GM12878 (cell line): ENCODE data around the gene FAT1. TPM values are rescaled to one million over a fixed set of nuclear protein-coding genes. Genes with fewer than 3 reads are reported as not detected.

Experiments used
- ATAC-seq: fragments of 200-7000 bp; cut with Tn5 transposase; 3 replicates; pipeline ENCODE4 v1.9.1; 2020; ENCODE audit warnings: mild to moderate bottlenecking, moderate library complexity
- BruUV-seq: library from RNA; stranded (reverse); fragments of 400-500 nt; replicated peaks from 2 replicates; lab custom pipeline; 2021; lab: Mats Ljungman, UMichigan
- CTCF ChIA-PET: fragments of 300-600 bp; sonication (Branson Sonifier 250); formaldehyde crosslinking; extraction: SDS; loops from one replicate; lab custom pipeline; 2021; ENCODE audit warnings: inconsistent platforms; lab: Yijun Ruan, JAX
- POLR2A ChIA-PET: fragments of 350-600 bp; formaldehyde crosslinking; extraction: SDS; loops from one replicate; lab custom pipeline; 2021; ENCODE audit warnings: inconsistent platforms; lab: Charles Lee
- RAD21 ChIA-PET: fragments of 300-600 bp; sonication (Branson Sonifier 250); formaldehyde crosslinking; loops from one replicate; lab custom pipeline; 2023; ENCODE audit warnings: antibody characterized with exemption; ENCODE audit not compliant: unreplicated experiment; lab: Charles Lee
- SMC1A ChIA-PET: fragments of 300-600 bp; sonication (Branson Sonifier 250); formaldehyde crosslinking; loops from one replicate; lab custom pipeline; 2023; ENCODE audit not compliant: unreplicated experiment, uncharacterized antibody; lab: Charles Lee
- DNase-seq: peaks from one replicate; pipeline ENCODE4 v3.0.0-alpha.2; 2011; ENCODE audit warnings: low read depth, low spot score
- FAIRE-seq: peaks from 3 replicates; lab custom pipeline; 2011; peaks lifted over from hg19 to GRCh38; lab: Jason Lieb, UNC
- H2AFZ ChIP-seq: 2 replicates; pipeline ENCODE4 v1.6.0; 2011; ENCODE audit warnings: low read depth, low read length, control low read depth; ENCODE audit not compliant: control insufficient read depth
- H3K27ac ChIP-seq: 2 replicates; pipeline ENCODE4 v1.5.1; 2011; ENCODE audit warnings: control low read depth; ENCODE audit not compliant: control insufficient read depth, insufficient read depth
- H3K27me3 ChIP-seq, 2 experiments: replicated peaks in 1 of 2; 2 replicates each; pipeline versions ENCODE4 v1.6.0 to v1.6.1; 2011; ENCODE audit warnings: low read length in 1 of 2; ENCODE audit not compliant: control insufficient read depth in 2 of 2, insufficient read depth in 2 of 2
- H3K36me3 ChIP-seq, 2 experiments: 2 replicates each; pipeline ENCODE4 v1.5.1; 2011; ENCODE audit warnings: low read length in 1 of 2; ENCODE audit not compliant: control insufficient read depth in 2 of 2, insufficient read depth in 2 of 2
- H3K4me1 ChIP-seq: 2 replicates; pipeline ENCODE4 v1.6.1; 2011; ENCODE audit warnings: mild to moderate bottlenecking, low read length, moderate library complexity, mixed read lengths; ENCODE audit not compliant: control insufficient read depth, insufficient read depth
- H3K4me2 ChIP-seq: 2 replicates; pipeline ENCODE4 v1.6.0; 2011; ENCODE audit warnings: control low read depth; ENCODE audit not compliant: control insufficient read depth, insufficient read depth
- H3K4me3 ChIP-seq: fragments of 200-600 bp; sonication (generic); 2 replicates; pipeline ENCODE4 v1.5.1; 2016
- H3K79me2 ChIP-seq: 2 replicates; pipeline ENCODE4 v1.6.0; 2011; ENCODE audit warnings: low read length; ENCODE audit not compliant: control insufficient read depth, insufficient read depth
- H3K9ac ChIP-seq: 2 replicates; pipeline ENCODE4 v1.8.0; 2011; ENCODE audit warnings: low read length, control low read depth, mixed read lengths; ENCODE audit not compliant: control insufficient read depth, insufficient read depth
- H3K9me3 ChIP-seq: replicated peaks from 3 replicates; pipeline ENCODE4 v1.5.1; 2011; ENCODE audit warnings: mild to moderate bottlenecking, low read length; ENCODE audit not compliant: control insufficient read depth, insufficient read depth
- H4K20me1 ChIP-seq: 2 replicates; pipeline ENCODE4 v1.6.0; 2011; ENCODE audit not compliant: control insufficient read depth, insufficient read depth
- CHD2 ChIP-seq: IDR thresholded peaks from 2 replicates; pipeline ENCODE4 v1.6.1; 2011; ENCODE audit warnings: low read depth, low read length, improper control_type of control experiment, borderline replicate concordance
- ELK1 ChIP-seq: IDR thresholded peaks from 2 replicates; pipeline ENCODE4 v1.6.1; 2012; ENCODE audit warnings: low read depth, low read length, improper control_type of control experiment
- GATAD2B ChIP-seq: fragments of 450-650 bp; conservative IDR thresholded peaks from 2 replicates; pipeline ENCODE4 v1.6.1; 2017; ENCODE audit warnings: low read depth, mild to moderate bottlenecking, moderate library complexity
- KDM1A ChIP-seq: fragments of 200-600 bp; sonication (generic); IDR thresholded peaks from 2 replicates; pipeline ENCODE4 v1.6.1; 2016; ENCODE audit warnings: borderline replicate concordance
- NRF1 ChIP-seq: conservative IDR thresholded peaks from 2 replicates; pipeline ENCODE4 v1.6.1; 2011; ENCODE audit warnings: mild to moderate bottlenecking, low read depth, low read length, improper control_type of control experiment
- SIX5 ChIP-seq: IDR thresholded peaks from 2 replicates; pipeline ENCODE4 v1.6.1; 2011; ENCODE audit warnings: mild to moderate bottlenecking, low read depth, low read length, moderate library complexity; ENCODE audit not compliant: severe bottlenecking
- STAT3 ChIP-seq: IDR thresholded peaks from 2 replicates; pipeline ENCODE4 v1.6.1; 2011; ENCODE audit warnings: low read depth, low read length, improper control_type of control experiment
- SUZ12 ChIP-seq: fragments of 200-600 bp; sonication (generic); IDR thresholded peaks from one replicate; pipeline ENCODE4 v1.6.1; 2018; ENCODE audit warnings: antibody characterized with exemption, mild to moderate bottlenecking; ENCODE audit not compliant: unreplicated experiment
- TARDBP ChIP-seq: IDR thresholded peaks from 2 replicates; pipeline ENCODE4 v1.6.1; 2016; ENCODE audit warnings: borderline replicate concordance
- ZBTB33 ChIP-seq: fragments of 450-650 bp; IDR thresholded peaks from 2 replicates; pipeline ENCODE4 v1.6.1; 2017; ENCODE audit warnings: mild to moderate bottlenecking
- ZNF592 ChIP-seq: fragments of 450-650 bp; IDR thresholded peaks from 2 replicates; pipeline ENCODE4 v1.6.1; 2017; ENCODE audit warnings: mild to moderate bottlenecking, moderate library complexity
- ZZZ3 ChIP-seq: IDR thresholded peaks from 2 replicates; pipeline ENCODE4 v1.6.1; 2011; ENCODE audit warnings: low read depth; ENCODE audit not compliant: control insufficient read depth, insufficient read length
- WGBS: methylation state at CpG from one replicate; pipeline ENCODE4 v1.1.6; 2016; ENCODE audit warnings: low lambda C conversion rate; ENCODE audit not compliant: insufficient replicate concordance, insufficient coverage; ENCODE audit errors: missing lambda C conversion rate; 5-methylcytosine and 5-hydroxymethylcytosine counted together
- in situ Hi-C: fragments of 300-500 bp; cut with MboI; formaldehyde crosslinking; loops from 9 replicates; pipeline ENCODE4 v1.14.3; 2018; ENCODE audit warnings: mixed read lengths
- intact Hi-C: fragments of 100-400 bp; cut with micrococcal nuclease; formaldehyde crosslinking; loops from one replicate; pipeline ENCODE4 v1.14.2; 2022; ENCODE audit not compliant: unreplicated experiment
- polyA plus RNA-seq, 11 experiments: library from polyadenylated mRNA; depleted of rRNA in 4 of 11; unstranded in 6 of 11; stranded (reverse) in 5 of 11; fragments of >200 nt; fragmentation: Nextera tagmentation in 4 of 11; fragmentation: Illumina TruSeq in 1 of 11; extraction: Ambion mirVana in 4 of 11; extraction: Trizol in 1 of 11; gene quantifications; 1 replicate in 1 of 11; 2 replicates in 10 of 11; pipeline versions ENCODE4 v1.2.1 to v1.2.3, GENCODE V29; 2011 to 2016; ENCODE audit warnings: inconsistent platforms in 2 of 11, missing spikeins in 2 of 11, low read depth in 1 of 11
- total RNA-seq, 4 experiments: library from RNA; depleted of rRNA in 3 of 4; stranded (reverse); fragments of >200 nt in 3 of 4; fragmentation: Illumina TruSeq in 1 of 4; extraction: Trizol in 1 of 4; gene quantifications; 2 replicates each; pipeline versions ENCODE4 v1.2.1 to v1.2.3, GENCODE V29; 2013 to 2021
- TF ChIP-seq, protein P1 (sequence below): IDR thresholded peaks from 2 replicates; pipeline ENCODE4 v1.6.1; 2011; ENCODE audit warnings: low read depth, low read length, improper control_type of control experiment, borderline replicate concordance
- TF ChIP-seq, protein P2 (sequence below), 3 experiments: IDR thresholded peaks in 2 of 3; conservative IDR thresholded peaks in 1 of 3; 2 replicates each; pipeline ENCODE4 v1.5.1; 2011; ENCODE audit warnings: low read depth in 3 of 3, low read length in 3 of 3, mild to moderate bottlenecking in 3 of 3, control low read depth in 2 of 3, moderate library complexity in 2 of 3, inconsistent platforms in 1 of 3, mixed read lengths in 1 of 3; ENCODE audit not compliant: control insufficient read depth in 2 of 3, insufficient read depth in 1 of 3; ENCODE audit errors: extremely low read depth in 1 of 3

The FAT1 gene
- total and polyA plus RNA-seq, 10 of the 15 experiments (the other 5 are each of a cell fraction or from before 2014, with no cell fraction given), result 0.04 to 11.8 (median 0.11) TPM; not detected in 1

- H3K9me3 ChIP-seq, result no peaks in the 10 kb centered on the region; the same call in 2 of the 3 replicates
- H3K9ac ChIP-seq, result no peak overlapping the region
- H3K4me3 ChIP-seq, result no peak overlapping the region
- in situ Hi-C loops, result no loop called here
- FAIRE-seq (no peak), ATAC-seq (no peak), DNase-seq (no peak)
- H3K27ac ChIP-seq, result no peak overlapping the region
- 0% methylated on average over 1 of the region's 1 CpG for WGBS
- RAD21 ChIA-PET, result no interaction called here
- BruUV-seq, result no TSS peak
- no peaks in the 10 kb centered on the region for H3K79me2 ChIP-seq
- H2AFZ ChIP-seq, result no peak overlapping the region
- no peaks in the 10 kb centered on the region for H4K20me1 ChIP-seq
- H3K36me3 ChIP-seq, result no peaks in the 10 kb centered on the region
- H3K4me1 ChIP-seq, result no peaks in the 10 kb centered on the region
- no peaks in the 10 kb centered on the region for H3K27me3 ChIP-seq
- H3K4me2 ChIP-seq, result no peak overlapping the region
- SMC1A ChIA-PET, result no interaction called here
- POLR2A ChIA-PET, result no interaction called here
- TF ChIP-seq ZZZ3 (no peak), SUZ12 (no peak), CHD2 (no peak), STAT3 (no peak), SIX5 (no peak), NRF1 (no peak), ELK1 (no peak), TARDBP (no peak), GATAD2B (no peak), ZBTB33 (no peak), ZNF592 (no peak), KDM1A (no peak)
- TF ChIP-seq, protein P1, sequence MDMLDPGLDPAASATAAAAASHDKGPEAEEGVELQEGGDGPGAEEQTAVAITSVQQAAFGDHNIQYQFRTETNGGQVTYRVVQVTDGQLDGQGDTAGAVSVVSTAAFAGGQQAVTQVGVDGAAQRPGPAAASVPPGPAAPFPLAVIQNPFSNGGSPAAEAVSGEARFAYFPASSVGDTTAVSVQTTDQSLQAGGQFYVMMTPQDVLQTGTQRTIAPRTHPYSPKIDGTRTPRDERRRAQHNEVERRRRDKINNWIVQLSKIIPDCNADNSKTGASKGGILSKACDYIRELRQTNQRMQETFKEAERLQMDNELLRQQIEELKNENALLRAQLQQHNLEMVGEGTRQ, result no peak
- TF ChIP-seq, protein P2, sequence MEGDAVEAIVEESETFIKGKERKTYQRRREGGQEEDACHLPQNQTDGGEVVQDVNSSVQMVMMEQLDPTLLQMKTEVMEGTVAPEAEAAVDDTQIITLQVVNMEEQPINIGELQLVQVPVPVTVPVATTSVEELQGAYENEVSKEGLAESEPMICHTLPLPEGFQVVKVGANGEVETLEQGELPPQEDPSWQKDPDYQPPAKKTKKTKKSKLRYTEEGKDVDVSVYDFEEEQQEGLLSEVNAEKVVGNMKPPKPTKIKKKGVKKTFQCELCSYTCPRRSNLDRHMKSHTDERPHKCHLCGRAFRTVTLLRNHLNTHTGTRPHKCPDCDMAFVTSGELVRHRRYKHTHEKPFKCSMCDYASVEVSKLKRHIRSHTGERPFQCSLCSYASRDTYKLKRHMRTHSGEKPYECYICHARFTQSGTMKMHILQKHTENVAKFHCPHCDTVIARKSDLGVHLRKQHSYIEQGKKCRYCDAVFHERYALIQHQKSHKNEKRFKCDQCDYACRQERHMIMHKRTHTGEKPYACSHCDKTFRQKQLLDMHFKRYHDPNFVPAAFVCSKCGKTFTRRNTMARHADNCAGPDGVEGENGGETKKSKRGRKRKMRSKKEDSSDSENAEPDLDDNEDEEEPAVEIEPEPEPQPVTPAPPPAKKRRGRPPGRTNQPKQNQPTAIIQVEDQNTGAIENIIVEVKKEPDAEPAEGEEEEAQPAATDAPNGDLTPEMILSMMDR (IDR thresholded peaks at IDR 0.05 in 2 of 3, conservative IDR thresholded peaks at IDR 0.05 in 1 of 3; ENCODE audit: control insufficient read depth in 2 of 3, extremely low read depth in 1 of 3, insufficient read depth in 1 of 3, low read depth in 3 of 3, low read length in 3 of 3), result no peak
- CTCF ChIA-PET, result no interaction called here
- intact Hi-C loops, result no loop called here
Observed at GRCh38 chr4:186607490-186607889, 116.2 kb downstream of the FAT1 start.
